DMS53 (cell line): ENCODE results near the gene ARHGEF17.

ENCODE experiments used
- DNase-seq: peaks from one replicate; lab custom pipeline; 2025; lab: John Stamatoyannopoulos, UW

ARHGEF17 gene

DNA sequence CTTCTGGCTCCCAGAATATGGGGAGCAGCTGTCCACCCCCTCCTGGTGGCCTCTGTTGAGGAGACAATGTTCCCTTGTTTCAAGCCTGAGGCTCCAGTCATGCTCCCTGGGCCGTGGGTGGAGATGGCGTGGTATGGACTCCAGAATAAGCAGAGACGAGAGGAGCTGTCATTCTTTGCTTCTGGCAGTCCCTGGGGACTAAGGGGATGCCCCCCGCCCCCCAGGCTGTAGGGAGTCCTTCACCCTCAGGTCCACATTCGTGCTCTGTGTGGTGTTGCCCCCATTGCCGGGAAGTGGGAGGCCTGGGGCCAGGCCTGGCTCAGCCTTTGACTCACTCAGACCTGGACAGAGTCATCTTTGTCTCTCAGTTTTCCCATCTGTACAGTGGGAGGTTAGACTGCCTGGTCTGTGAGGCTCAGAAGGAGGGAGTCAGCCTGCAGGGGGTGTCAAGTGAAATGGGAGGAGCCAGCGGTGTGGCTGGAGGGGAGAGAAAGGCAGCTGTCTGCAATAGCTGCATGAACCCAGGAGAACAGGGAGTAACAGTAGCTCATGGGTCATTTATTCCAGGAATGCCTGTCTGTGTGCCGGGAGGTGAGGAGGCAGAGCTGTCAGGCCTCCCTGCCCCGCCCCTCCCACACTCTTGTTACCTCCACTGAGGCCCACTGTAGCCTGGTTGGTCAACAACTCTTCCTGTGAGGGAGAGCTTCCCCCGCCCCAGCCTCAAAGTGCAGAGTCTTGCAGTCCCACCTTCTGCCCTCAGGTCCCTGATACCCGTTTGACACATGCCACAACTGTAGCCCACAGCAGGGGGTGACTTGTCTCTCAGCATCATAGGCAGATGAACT lies 6.3 kb downstream of the ARHGEF17 start:
- no peak for DNase-seq

DNA sequence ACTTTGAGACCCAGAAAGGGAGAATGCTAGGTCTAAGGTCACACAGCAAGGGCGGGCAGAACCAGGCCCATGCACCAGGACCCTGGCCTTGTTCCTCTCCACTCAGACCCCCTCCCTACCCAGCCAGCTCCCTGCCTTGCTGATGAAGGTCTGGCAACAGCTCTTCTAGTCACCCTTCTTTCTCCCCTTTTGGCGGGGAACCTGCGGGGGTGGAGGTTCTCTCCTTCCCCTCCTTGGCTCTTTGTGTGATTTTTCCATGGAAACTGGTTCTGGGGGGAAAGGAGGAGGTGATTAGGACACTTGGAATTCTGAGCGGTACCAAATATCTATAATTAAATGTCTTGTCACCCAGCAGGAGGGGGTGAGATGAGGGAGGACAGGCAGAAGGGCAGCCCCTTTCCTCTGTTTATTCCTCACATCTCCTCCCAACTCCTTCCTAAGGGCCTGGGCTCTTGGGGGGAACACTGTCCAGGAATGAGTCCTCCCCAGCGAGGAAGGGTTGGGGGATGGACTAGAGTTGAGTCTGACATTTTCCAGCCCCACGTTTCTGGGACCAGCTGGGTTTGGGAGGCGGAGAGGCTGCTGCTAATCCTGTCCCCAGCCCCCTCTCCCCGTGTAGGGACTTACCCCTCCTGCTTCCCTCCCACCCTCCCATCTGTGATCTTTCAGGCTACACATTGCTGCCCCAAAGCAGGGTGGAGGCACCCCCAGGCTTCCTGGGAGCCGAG lies 7.4 kb downstream of the ARHGEF17 start:
- DNase-seq = no peak

DNA sequence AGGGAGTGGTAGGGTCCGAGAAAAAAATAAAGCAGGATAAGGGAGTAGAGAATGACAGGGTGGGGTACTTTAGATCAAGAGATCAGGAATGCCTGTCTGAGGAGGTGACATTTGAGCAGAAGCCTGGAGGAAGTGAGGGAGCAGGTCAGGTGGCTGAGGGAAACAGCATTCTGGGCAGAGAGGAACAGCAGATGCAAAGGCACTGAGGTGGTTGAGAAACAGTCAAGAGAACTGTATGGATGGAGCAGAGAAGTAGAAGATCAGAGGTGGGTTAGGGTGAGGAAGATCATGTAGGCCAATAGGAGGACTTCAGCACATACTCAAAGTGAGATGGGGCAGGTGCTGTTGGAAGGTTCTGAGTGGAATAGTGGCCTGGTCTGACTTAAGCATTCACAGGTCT lies 8.3 kb downstream of the ARHGEF17 start:
- no peak for DNase-seq

DNA sequence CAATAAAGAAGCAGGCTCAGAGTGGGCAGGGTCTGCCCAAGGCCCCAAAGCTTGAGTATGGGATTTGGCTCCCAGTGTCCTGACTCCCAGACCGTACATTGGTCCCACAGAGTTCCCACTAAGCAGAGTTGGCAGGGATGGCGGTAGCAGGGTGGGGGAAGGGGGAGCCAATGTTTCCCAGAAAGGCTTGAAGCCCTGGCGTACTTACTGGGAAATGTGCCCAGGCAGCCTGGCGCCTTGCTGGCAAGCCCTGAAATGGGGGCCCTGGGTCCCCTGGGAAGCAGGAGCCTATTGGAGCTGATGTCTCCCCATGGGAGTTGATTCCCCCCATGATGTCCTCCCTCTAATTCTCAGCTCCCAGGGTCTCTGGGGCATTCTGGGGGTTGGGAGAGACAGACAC lies 9.3 kb downstream of the ARHGEF17 start:
- DNase-seq = no peak

DNA sequence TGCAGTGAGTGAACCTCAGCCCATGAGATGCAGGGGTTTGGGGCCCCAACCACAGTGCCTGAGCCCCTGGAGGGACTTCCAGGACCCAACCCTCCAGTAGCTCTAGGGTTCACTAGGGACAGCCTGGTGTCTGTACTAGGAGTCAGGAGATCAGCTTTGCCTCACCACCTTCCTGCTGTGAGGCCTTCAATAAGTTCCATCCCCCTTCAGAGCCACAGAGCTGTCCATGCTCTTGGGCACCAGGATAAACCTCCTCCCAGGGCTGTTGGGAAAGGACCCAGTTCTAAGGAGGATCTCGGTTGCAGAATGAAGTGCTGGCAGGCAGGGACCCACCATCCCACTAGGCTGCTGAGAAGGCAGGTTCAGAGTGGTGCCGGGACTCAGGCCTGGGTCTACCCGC lies 9.7 kb downstream of the ARHGEF17 start:
- DNase-seq = no peak

DNA sequence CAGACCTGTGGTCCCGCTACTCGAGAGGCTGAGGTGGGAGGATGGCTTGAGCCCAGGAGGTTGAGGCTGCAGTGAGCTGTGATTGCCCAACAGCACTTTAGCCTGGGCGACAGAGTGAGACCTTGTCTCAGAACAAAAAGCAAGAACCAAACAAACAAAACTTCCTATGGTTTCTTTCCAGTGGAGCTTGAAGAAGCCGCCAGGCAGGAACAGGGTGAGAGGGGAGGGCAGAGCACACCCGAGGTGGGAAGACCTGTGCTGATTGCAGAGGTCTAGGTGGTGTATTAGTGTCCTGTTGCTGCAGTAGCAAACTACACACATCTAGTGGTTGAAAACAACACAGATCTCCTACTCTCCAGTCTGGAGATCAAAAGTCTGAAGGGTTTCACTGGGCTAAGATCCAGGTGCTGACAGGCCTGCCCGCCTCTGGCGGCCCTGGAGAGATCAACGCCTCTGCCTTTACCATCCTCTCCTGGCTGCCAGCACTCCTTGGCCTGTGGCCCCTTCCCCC lies 10.5 kb downstream of the ARHGEF17 start:
- no peak for DNase-seq

DNA sequence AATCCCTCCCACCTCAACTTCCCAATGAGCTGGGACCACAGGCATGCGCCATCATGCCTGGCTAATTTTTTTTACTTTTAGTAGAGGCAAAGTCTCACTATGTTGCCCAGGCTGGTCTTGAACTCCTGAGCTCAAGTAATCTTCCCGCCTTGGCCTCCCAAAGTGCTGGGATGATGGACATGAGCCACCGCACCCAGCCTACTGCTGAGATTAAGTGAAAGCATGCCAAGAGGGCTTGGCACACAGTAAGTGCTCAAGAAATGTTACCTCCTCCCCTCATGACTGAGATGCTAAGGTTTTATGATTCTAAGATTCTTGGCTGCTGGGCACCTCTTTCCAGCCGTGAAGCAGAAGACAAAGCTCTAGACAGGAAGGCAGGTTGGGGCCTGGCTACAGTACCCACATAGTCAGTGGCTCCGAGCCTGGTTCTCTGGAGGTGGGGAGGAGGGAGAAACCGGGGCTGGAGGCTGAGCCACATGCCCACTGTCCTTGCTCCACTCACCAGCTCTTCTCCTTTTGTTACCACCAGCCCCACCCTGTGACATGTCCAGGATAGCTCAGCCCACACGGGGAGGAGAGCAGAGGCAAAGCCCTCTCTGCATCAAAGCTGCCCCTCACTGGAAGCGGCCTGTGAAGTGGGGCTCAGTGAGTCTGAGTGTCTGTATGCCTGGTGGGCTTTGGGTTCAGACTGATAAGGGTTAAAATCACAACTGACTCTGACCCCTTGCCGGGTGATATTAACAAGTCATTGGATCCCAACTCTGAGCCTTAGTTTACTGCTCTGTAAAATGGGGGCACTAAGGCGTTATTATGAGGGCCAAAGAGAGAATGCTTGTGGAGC lies 12.9 kb downstream of the ARHGEF17 start:
- no peak for DNase-seq

DNA sequence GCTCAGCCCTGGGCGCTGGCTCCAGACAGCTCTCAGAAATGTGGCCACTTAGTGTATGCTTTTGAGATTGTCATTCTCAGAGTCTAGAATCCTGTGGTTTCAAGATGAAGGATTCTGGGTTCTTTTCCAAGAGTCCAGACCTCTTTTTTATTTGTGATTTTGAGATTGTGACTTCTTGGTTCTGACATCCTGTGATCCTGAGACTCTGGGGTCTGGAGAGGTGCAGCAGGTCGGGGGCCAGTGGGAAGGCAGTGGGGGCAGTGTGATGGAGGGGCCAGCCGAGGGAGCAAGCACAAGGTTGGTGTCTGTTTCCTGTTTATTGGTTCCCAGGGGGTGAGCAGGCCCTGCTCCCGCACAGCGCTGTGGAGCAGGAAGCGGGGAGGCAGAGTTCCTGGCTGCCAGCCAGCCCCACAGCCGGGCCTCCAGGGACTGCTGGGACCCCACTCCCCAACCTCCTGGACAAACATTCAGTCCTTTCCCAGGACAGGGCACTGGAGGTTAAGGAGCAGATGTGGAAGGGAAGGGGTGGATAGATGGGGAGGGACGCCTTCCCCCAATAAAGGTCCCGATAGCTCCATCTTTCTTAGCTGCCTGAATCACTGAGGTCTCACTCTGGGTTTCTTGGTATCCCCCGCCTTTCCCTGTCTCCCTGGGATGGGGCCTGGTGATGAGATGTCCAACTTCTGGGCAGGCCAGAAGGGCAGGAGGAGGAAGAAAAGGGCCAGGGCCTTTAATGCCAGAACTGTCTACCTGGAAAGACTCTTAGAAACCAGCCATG lies 13.7 kb downstream of the ARHGEF17 start:
- DNase-seq = no peak

DNA sequence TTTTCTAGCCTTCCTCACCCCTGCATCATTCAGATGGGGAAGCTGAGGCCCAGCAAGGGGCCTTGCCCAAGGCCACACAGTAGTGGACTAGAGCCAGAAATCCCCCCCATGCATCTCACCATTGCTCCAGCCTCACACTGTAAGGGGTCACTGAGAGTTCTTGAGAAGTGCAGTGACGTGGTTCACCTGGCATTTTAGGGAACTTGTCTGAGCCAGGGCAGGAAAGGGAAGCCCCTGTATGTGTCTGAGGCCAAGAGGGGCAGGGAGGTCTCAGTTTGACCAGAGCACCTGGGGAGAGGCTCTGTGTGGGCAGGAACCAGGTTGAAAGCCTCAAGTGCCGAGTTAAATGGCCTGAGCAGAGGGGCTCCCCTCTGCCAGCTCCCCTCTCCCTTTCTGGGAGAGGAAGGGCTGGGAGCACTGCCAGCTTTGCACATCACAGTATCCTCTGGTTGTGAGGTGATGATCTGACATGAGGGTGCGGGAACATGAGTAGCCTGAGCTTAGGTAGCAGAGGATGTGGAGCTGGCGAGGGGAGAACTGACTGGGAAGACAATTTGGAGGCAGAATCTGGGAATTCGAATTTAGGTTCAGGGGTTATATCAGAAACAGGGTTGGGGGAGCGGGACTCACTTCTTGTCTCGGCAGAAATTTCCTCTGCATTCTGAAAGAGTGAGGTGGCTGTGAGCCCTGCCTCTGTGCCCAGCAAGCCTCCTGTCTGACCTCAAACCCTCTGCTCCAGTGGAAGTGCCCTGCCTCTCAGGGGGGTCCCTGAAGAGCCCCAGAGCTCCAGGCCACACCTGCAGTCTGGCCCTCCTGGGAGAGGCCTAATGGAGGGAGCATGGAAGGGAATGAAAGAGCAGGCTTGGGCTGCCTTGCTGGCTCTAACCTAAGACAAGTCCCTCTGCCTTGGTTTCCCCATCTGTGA lies 14.6 kb downstream of the ARHGEF17 start:
- no peak for DNase-seq

DNA sequence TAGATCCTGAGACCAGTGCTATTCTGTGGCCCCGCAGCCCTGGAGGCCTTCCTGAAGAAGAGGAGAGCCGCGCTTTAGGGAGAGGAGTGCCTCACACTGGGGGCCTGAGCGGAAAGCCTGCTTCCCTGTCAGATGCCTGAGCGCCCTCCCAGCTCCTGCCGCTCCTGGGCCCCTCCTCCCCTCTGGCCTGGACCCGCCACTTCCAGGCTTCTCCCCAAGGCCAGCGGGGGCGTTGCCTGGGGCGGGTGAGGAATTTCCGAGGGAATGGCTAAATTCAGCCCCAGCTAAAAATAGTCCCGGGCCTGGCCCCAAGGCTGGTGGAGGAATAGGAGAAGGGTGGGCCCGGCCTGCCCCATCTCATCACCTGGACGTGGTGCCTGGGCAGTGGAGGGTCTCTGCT lies 15.4 kb downstream of the ARHGEF17 start:
- no peak for DNase-seq

DNA sequence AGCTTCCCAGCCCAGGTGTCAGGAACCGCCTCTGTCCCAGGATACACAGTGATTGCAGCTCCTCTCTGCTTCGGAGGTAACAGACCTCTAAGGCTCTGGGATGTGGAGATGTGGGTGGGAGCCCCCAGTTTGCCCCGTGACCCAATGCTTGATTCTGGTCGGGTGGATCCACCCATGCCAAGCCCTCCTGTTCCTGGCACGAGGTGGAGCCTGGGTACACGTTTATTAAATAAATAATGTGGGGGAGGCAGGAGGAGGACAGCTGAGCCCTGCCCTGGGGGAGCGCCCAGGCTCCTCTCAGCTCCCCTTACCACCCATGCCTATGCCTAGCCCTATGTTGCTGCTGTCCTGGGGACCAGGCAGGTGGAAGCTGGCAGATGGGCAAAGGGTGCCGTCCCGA lies 16.0 kb downstream of the ARHGEF17 start:
- DNase-seq = no peak

DNA sequence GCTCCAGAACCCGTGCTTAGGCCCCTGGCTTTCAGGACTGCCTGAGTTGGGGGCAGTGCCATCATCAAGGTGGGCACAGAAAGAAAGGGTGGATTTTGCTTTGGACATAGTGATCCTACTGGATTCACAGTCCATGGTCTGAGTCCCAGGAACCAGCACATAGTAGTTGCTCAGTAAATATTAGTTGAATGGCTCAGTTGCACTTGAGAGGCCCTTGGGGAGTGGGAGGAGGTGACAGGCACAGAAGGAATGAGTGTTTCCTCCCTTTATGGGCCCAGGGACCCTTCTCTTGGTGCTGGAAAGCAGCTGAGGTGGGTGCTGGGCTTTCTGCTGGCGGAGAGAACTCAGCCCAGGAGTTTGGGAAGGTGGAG lies 16.6 kb downstream of the ARHGEF17 start:
- no peak for DNase-seq

DNA sequence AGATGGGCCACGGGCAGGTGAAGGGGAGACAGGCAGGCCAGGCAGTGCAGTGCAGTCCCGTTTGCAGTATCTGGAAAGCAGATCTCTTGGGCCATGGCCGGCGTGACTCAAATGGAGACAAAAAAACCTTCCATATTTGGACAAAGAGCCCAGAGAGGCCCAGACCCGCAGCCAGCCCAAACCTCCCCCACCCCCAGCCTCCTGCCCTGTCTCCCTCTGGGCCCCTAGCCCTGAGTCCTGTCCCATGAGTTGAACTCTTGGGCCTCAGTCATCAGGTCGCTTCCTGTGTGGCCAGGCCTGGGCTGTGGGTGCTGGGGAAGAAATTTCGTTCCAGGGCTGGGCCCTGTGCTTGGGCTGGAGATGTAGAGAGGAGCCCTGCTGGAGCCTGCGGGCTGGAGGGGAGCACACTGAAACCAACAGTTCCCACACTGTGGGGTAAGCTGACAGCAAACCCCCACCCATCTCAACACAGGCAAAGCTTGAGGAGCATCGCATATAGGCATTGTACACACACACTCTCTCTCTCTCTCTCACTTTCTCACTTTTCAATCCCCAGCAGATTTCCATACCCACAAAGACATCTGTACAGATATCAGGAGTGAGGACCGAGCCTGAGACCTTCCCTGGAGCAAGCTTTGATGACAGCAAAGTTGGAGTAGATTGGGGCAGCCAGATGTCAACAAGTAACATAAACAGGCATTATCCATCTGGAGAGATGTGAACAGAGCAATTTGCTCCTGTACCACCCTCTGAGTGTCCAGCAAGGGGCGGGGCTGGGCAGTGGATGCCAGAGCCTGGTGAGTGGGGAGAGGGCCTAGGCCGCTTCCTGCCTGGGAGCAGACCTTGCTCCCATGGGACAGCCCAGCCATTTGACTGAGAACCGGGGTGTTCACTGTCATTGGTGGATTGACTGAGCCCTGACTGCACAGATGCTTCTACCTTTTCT lies 17.2 kb downstream of the ARHGEF17 start:
- DNase-seq = no peak

DNA sequence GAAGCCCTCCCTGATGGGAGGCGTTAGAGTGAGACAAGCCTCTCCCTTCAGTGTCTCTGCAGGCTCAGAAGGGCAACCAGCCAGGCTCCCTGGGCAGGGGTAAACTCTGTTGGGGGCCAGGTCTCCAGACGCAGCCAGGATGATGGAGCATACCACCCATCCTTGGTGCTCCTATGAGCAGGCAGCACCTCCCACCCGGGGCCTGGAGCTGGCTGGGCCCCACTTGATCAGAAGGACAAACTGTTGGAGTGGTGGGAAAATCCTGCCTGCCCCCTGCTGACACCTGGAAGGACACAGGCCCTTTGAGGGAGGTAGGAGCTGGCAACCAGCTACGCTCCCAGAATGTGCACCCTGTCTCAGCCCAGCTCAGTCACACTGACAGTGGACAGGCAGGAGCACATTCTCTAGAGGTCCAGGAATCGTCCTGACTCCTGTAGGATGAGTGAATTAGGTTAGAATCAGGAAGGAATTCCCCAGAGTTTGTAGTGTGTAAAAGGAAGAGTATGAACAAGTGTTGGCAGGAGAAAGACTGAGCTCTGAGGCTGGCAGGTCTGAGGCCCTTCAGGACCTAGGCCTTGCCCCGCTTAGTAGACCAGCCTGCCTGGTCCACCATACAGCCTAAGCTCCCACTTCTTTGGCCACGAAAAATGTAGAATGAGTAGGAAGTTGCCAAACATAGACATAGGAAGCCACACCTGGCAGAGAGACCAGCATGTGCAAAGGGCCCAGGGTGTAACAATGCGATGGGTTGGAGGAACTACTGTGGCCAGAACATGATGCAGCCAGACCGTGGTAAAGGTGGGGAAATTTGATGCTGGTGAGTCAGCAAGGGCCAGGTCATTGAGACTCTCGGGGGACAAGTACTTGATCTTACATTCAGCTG lies 19.1 kb downstream of the ARHGEF17 start:
- DNase-seq = peak; percentile 47

DNA sequence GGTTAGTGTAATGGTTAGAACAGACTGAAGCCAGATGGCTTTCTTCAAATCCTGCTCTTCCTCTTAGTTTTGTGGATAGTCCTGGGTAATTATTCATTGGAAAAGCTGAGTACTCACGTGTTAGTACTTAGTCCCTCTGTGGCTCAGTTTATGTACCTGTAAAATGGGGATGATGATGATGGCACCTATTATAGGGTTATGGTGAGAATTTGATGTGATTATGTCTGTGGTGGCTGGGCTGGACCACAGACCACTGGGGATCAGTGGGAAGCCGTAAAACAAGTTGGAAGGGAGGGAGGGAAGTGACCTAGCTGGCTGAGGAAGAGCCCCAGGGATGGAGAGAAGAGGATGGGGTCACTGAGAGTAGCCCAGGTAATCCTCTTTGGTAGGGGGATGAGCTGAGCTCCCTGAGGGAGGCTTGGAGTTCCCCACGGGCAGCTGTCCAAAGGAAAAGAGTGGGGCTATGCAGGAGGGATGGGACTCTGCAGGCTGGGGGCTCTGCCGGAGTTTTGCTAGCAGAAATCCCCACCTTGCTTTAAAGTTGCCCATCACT lies 19.8 kb downstream of the ARHGEF17 start:
- no peak for DNase-seq

DNA sequence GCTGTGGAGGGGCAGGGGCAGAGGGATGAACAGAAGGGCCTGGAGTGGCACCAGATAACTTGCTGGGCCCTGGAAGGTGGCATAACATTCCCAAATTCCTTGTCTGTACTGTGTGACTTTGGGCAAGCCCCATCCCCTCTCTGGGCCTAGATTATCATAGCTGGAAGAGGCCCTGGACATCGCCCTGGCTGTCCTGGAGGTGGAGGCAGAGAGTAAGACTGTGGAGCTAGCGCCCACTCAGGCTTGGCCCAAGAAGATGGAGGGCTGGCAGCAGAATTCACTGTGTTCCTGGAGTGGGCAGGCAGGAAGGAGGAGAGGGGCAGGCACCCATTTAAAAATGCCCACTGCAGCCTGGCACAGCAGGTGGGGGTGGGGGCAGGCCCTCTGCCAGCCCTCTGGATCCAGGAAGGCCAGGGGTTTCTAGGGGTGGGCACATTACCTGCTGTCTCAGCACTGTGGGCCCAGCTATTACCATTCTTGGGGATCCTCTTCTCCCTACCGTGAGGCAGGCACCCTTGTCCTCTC lies 22.6 kb downstream of the ARHGEF17 start:
- DNase-seq = peak; percentile 57

DNA sequence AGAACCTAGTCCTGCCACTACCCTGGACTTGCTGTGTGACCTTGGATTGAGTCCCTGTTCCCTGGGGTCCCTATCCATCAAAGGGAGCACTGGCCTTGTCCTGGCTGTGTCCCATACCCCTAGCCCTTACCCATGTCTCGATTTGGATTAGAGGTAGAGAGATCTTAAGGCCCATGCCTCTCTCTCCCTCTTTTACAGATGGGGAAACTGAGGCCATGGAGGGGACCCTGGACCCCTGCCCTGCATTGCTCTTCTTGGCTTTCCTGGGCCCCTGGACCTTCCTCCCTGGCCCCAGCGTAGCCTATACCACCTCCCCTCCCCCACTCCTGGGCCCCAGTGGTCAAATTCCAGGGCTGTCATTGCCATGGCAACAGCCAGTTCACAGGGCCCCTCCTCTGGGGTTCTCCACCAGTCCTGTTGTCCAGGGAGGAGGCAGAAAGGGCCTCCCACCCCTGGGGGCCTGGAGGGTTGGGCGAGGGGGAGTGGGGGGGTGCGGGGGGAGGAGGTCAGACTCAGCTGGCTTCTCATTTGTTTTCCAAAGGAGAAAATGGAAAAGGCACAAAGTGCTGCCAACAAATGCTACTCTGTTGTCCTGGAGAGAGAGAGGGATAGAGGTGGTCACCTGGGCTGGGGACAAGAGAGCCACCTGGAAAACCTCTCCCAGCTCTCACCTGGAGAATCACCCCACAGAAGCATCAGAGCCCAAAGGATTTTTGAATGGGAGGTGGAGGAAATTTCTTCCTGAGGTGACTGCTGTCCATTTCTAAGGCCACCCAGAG lies 23.3 kb downstream of the ARHGEF17 start:
- no peak for DNase-seq
